ENCODE results near the gene VNN1. TPM values are rescaled to one million over a fixed set of nuclear protein-coding genes. Genes with fewer than 3 reads are reported as not detected.

The VNN1 gene
- polyA plus RNA-seq, result under 1 TPM; 0.28 to 0.29 TPM

GRCh38 chr6:132713352-132714134 lies at the start of gene VNN1:
Gene VNN1, minus strand, starts transcription at chr6:132714055. Its CDS starts 20 bp downstream, at chr6:132714035.
- WGBS, 2 donors, result 77 to 78% methylated on average over 8 of the region's 8 CpGs
- Histone ChIP-seq H3K4me1 (ENCODE audit: control insufficient read depth in 2 of 2, insufficient read depth in 2 of 2, low read length in 1 of 2) (no peaks in the 10 kb centered on the region), H3K27me3 (ENCODE audit: control insufficient read depth in 1 of 2, insufficient read depth in 2 of 2, low read length in 2 of 2) (no peaks in the 10 kb centered on the region), H3K4me3 (ENCODE audit: low read depth in 1 of 2, low read length in 2 of 2) (no peak within 1 kb of the TSS), H3K9me3 (ENCODE audit: control insufficient read depth in 2 of 2, insufficient read depth in 1 of 2, low read depth in 1 of 2, low read length in 1 of 2) (no peaks in the 10 kb centered on the region), H3K27ac (ENCODE audit: low read depth in 2 of 2, low read length in 1 of 2) (no peak within 1 kb of the TSS), H3K36me3 (ENCODE audit: control insufficient read depth in 2 of 2, insufficient read depth in 2 of 2, low read length in 1 of 2) (no peaks in the 10 kb centered on the region)

- Histone ChIP-seq H3K4me1 (ENCODE audit: control insufficient read depth in 2 of 2, insufficient read depth in 2 of 2, low read length in 1 of 2) (no peaks in the 10 kb centered on the region), H3K27ac (ENCODE audit: low read depth in 2 of 2, low read length in 1 of 2) (no peak overlapping the region), H3K9me3 (ENCODE audit: control insufficient read depth in 2 of 2, insufficient read depth in 1 of 2, low read depth in 1 of 2, low read length in 1 of 2) (no peaks in the 10 kb centered on the region), H3K27me3 (ENCODE audit: control insufficient read depth in 1 of 2, insufficient read depth in 2 of 2, low read length in 2 of 2) (no peaks in the 10 kb centered on the region), H3K36me3 (ENCODE audit: control insufficient read depth in 2 of 2, insufficient read depth in 2 of 2, low read length in 1 of 2) (no peaks in the 10 kb centered on the region), H3K4me3 (ENCODE audit: low read depth in 1 of 2, low read length in 2 of 2) (no peak overlapping the region)
- WGBS, 2 donors, result 69 to 73% methylated on average over 2 of the region's 2 CpGs
These were observed 49.4 kb upstream of the VNN1 start for GRCh38 chr6:132763269-132763668.

GRCh38 chr6:132760256-132760655 lies 46.4 kb upstream of the VNN1 start:
- Histone ChIP-seq H3K4me1 (ENCODE audit: control insufficient read depth in 2 of 2, insufficient read depth in 2 of 2, low read length in 1 of 2) (no peaks in the 10 kb centered on the region), H3K36me3 (ENCODE audit: control insufficient read depth in 2 of 2, insufficient read depth in 2 of 2, low read length in 1 of 2) (no peaks in the 10 kb centered on the region), H3K4me3 (ENCODE audit: low read depth in 1 of 2, low read length in 2 of 2) (no peak overlapping the region), H3K27ac (ENCODE audit: low read depth in 2 of 2, low read length in 1 of 2) (no peak overlapping the region), H3K9me3 (ENCODE audit: control insufficient read depth in 2 of 2, insufficient read depth in 1 of 2, low read depth in 1 of 2, low read length in 1 of 2) (no peaks in the 10 kb centered on the region), H3K27me3 (ENCODE audit: control insufficient read depth in 1 of 2, insufficient read depth in 2 of 2, low read length in 2 of 2) (no peaks in the 10 kb centered on the region)
- 66 to 67% methylated on average over 3 of the region's 3 CpGs for WGBS, 2 donors

- 95 to 97% methylated on average over 2 of the region's 2 CpGs for WGBS, 2 donors
- H3K27me3 ChIP-seq (ENCODE audit: control insufficient read depth in 1 of 2, insufficient read depth in 2 of 2, low read length in 2 of 2), result no peaks in the 10 kb centered on the region
- no peaks in the 10 kb centered on the region for H3K4me1 ChIP-seq (ENCODE audit: control insufficient read depth in 2 of 2, insufficient read depth in 2 of 2, low read length in 1 of 2)
- no peaks in the 10 kb centered on the region for H3K36me3 ChIP-seq (ENCODE audit: control insufficient read depth in 2 of 2, insufficient read depth in 2 of 2, low read length in 1 of 2)
- H3K27ac ChIP-seq (ENCODE audit: low read depth in 2 of 2, low read length in 1 of 2), result no peak overlapping the region
- no peak overlapping the region for H3K4me3 ChIP-seq (ENCODE audit: low read depth in 1 of 2, low read length in 2 of 2)
- no peaks in the 10 kb centered on the region for H3K9me3 ChIP-seq (ENCODE audit: control insufficient read depth in 2 of 2, insufficient read depth in 1 of 2, low read depth in 1 of 2, low read length in 1 of 2)
These were observed 44.8 kb upstream of the VNN1 start for GRCh38 chr6:132758689-132759088.

- no peak overlapping the region for H3K4me3 ChIP-seq (ENCODE audit: low read depth in 1 of 2, low read length in 2 of 2)
- WGBS, 2 donors, result 67 to 74% methylated on average over 1 of the region's 1 CpG
- no peaks in the 10 kb centered on the region for H3K4me1 ChIP-seq (ENCODE audit: control insufficient read depth in 2 of 2, insufficient read depth in 2 of 2, low read length in 1 of 2)
- no peaks in the 10 kb centered on the region for H3K36me3 ChIP-seq (ENCODE audit: control insufficient read depth in 2 of 2, insufficient read depth in 2 of 2, low read length in 1 of 2)
- no peaks in the 10 kb centered on the region for H3K27me3 ChIP-seq (ENCODE audit: control insufficient read depth in 1 of 2, insufficient read depth in 2 of 2, low read length in 2 of 2)
- no peaks in the 10 kb centered on the region for H3K9me3 ChIP-seq (ENCODE audit: control insufficient read depth in 2 of 2, insufficient read depth in 1 of 2, low read depth in 1 of 2, low read length in 1 of 2)
- no peak overlapping the region for H3K27ac ChIP-seq (ENCODE audit: low read depth in 2 of 2, low read length in 1 of 2)
These were observed 38.4 kb upstream of the VNN1 start for GRCh38 chr6:132752255-132752654.

- H3K9me3 ChIP-seq (ENCODE audit: control insufficient read depth in 2 of 2, insufficient read depth in 1 of 2, low read depth in 1 of 2, low read length in 1 of 2), result no peaks in the 10 kb centered on the region
- no peak overlapping the region for H3K27ac ChIP-seq (ENCODE audit: low read depth in 2 of 2, low read length in 1 of 2)
- H3K4me3 ChIP-seq (ENCODE audit: low read depth in 1 of 2, low read length in 2 of 2), result no peak overlapping the region
- no peaks in the 10 kb centered on the region for H3K36me3 ChIP-seq (ENCODE audit: control insufficient read depth in 2 of 2, insufficient read depth in 2 of 2, low read length in 1 of 2)
- no peaks in the 10 kb centered on the region for H3K4me1 ChIP-seq (ENCODE audit: control insufficient read depth in 2 of 2, insufficient read depth in 2 of 2, low read length in 1 of 2)
- H3K27me3 ChIP-seq (ENCODE audit: control insufficient read depth in 1 of 2, insufficient read depth in 2 of 2, low read length in 2 of 2), result no peaks in the 10 kb centered on the region
- 85 to 96% methylated on average over 1 of the region's 1 CpG for WGBS, 2 donors
These were observed 38.0 kb upstream of the VNN1 start for GRCh38 chr6:132751828-132752227.

- Histone ChIP-seq H3K27me3 (ENCODE audit: control insufficient read depth in 1 of 2, insufficient read depth in 2 of 2, low read length in 2 of 2) (no peaks in the 10 kb centered on the region), H3K4me1 (ENCODE audit: control insufficient read depth in 2 of 2, insufficient read depth in 2 of 2, low read length in 1 of 2) (no peaks in the 10 kb centered on the region), H3K4me3 (ENCODE audit: low read depth in 1 of 2, low read length in 2 of 2) (no peak overlapping the region), H3K9me3 (ENCODE audit: control insufficient read depth in 2 of 2, insufficient read depth in 1 of 2, low read depth in 1 of 2, low read length in 1 of 2) (no peaks in the 10 kb centered on the region), H3K36me3 (ENCODE audit: control insufficient read depth in 2 of 2, insufficient read depth in 2 of 2, low read length in 1 of 2) (no peaks in the 10 kb centered on the region), H3K27ac (ENCODE audit: low read depth in 2 of 2, low read length in 1 of 2) (no peak overlapping the region)
- 80% methylated on average over 4 of the region's 4 CpGs for WGBS, 2 donors
These were observed 37.5 kb upstream of the VNN1 start for GRCh38 chr6:132751306-132751705.

- H3K4me1 ChIP-seq (ENCODE audit: control insufficient read depth in 2 of 2, insufficient read depth in 2 of 2, low read length in 1 of 2), result no peaks in the 10 kb centered on the region
- H3K9me3 ChIP-seq (ENCODE audit: control insufficient read depth in 2 of 2, insufficient read depth in 1 of 2, low read depth in 1 of 2, low read length in 1 of 2), result no peaks in the 10 kb centered on the region
- H3K27ac ChIP-seq (ENCODE audit: low read depth in 2 of 2, low read length in 1 of 2), result no peak overlapping the region
- H3K27me3 ChIP-seq (ENCODE audit: control insufficient read depth in 1 of 2, insufficient read depth in 2 of 2, low read length in 2 of 2), result no peaks in the 10 kb centered on the region
- WGBS, 2 donors, result 50 to 51% methylated on average over 8 of the region's 8 CpGs
- H3K36me3 ChIP-seq (ENCODE audit: control insufficient read depth in 2 of 2, insufficient read depth in 2 of 2, low read length in 1 of 2), result no peaks in the 10 kb centered on the region
- no peak overlapping the region for H3K4me3 ChIP-seq (ENCODE audit: low read depth in 1 of 2, low read length in 2 of 2)
These were observed 36.8 kb upstream of the VNN1 start for GRCh38 chr6:132750455-132751248.

GRCh38 chr6:132749111-132749510 lies 35.3 kb upstream of the VNN1 start:
- Histone ChIP-seq H3K27ac (ENCODE audit: low read depth in 2 of 2, low read length in 1 of 2) (no peak overlapping the region), H3K9me3 (ENCODE audit: control insufficient read depth in 2 of 2, insufficient read depth in 1 of 2, low read depth in 1 of 2, low read length in 1 of 2) (no peaks in the 10 kb centered on the region), H3K27me3 (ENCODE audit: control insufficient read depth in 1 of 2, insufficient read depth in 2 of 2, low read length in 2 of 2) (no peaks in the 10 kb centered on the region), H3K36me3 (ENCODE audit: control insufficient read depth in 2 of 2, insufficient read depth in 2 of 2, low read length in 1 of 2) (no peaks in the 10 kb centered on the region), H3K4me1 (ENCODE audit: control insufficient read depth in 2 of 2, insufficient read depth in 2 of 2, low read length in 1 of 2) (no peaks in the 10 kb centered on the region), H3K4me3 (ENCODE audit: low read depth in 1 of 2, low read length in 2 of 2) (no peak overlapping the region)
- 59 to 62% methylated on average over 4 of the region's 4 CpGs for WGBS, 2 donors
